K562 treated with DMSO at 1 percent for 48 hours (cell line): ENCODE measurements around the gene TLN1. TPM values are rescaled to one million over a fixed set of nuclear protein-coding genes. Genes with fewer than 3 reads are reported as not detected.

Experiments used
- total RNA-seq: library from RNA; unstranded; fragments of 300-600 nt; gene quantifications from 2 replicates; pipeline ENCODE4 v1.2.3, GENCODE V29; 2022; ENCODE audit warnings: low replicate concordance; ENCODE audit errors: extremely low read depth

The TLN1 gene, protein sequence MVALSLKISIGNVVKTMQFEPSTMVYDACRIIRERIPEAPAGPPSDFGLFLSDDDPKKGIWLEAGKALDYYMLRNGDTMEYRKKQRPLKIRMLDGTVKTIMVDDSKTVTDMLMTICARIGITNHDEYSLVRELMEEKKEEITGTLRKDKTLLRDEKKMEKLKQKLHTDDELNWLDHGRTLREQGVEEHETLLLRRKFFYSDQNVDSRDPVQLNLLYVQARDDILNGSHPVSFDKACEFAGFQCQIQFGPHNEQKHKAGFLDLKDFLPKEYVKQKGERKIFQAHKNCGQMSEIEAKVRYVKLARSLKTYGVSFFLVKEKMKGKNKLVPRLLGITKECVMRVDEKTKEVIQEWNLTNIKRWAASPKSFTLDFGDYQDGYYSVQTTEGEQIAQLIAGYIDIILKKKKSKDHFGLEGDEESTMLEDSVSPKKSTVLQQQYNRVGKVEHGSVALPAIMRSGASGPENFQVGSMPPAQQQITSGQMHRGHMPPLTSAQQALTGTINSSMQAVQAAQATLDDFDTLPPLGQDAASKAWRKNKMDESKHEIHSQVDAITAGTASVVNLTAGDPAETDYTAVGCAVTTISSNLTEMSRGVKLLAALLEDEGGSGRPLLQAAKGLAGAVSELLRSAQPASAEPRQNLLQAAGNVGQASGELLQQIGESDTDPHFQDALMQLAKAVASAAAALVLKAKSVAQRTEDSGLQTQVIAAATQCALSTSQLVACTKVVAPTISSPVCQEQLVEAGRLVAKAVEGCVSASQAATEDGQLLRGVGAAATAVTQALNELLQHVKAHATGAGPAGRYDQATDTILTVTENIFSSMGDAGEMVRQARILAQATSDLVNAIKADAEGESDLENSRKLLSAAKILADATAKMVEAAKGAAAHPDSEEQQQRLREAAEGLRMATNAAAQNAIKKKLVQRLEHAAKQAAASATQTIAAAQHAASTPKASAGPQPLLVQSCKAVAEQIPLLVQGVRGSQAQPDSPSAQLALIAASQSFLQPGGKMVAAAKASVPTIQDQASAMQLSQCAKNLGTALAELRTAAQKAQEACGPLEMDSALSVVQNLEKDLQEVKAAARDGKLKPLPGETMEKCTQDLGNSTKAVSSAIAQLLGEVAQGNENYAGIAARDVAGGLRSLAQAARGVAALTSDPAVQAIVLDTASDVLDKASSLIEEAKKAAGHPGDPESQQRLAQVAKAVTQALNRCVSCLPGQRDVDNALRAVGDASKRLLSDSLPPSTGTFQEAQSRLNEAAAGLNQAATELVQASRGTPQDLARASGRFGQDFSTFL (N-terminal part only)
- 65.0 and 713 TPM in 2 replicates for total RNA-seq

DNA sequence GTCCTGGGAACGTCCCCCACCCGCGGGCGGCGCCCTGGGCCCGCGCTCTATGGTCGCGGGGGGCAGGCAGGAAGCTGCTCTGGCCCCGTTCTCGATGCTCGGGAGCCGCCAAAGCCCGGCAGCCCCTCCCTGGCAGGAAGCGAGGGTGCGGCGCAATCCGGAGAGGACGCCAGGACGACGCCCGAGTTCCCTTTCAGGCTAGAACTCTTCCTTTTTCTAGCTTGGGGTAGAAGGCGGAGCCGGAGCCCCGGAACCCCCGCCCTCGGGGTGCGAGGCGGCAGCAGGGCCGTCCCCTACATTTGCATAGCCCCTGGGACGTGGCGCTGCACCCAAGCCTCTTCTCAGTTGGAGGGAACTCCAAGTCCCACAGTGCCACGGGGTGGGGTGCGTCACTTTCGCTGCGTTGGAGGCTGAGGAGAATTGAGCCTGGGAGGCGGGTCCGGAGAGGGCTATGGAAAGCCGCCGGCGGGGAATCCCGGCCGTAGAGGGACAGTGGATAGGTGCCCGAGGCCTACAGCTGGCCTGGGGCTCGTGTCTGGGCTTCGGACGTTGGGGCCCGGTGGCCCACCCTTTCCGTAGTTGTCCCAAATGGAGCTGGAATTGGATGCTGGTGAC lies at the start of gene TLN1, which contains the start of gene CREB3:
TLN1 (minus strand) TSS at position 11 of the 615 bp plus-strand sequence. CDS start 6,501 bp downstream, outside the sequence.
CREB3 (plus strand) TSS at position 482 of the 615 bp plus-strand sequence; CDS start at position 589, 107 bp downstream.

DNA sequence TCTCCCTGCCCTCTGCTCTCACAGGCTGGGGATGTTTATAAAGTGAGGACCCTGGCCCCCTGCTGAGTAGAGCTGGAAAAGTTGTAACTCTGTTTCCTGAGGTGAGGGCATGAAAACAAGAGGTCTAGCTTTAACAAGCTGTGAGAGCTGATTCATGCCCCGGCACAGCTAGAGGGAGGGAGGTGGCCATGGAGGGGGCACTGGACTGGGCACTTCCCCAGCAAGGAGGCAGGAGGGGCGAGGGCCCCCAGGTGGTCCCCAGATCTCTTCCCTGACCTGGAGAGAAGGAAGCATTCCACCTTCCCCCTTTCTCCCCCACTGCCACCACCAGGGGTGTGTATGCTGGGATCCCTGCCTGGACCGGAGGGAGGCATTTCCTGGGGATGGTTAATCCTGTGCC lies 22.3 kb upstream of the TLN1 start, which contains the start of gene MSMP:
MSMP (minus strand) TSS at position 13 of the 400 bp plus-strand sequence. CDS start 147 bp downstream, outside the sequence.

DNA sequence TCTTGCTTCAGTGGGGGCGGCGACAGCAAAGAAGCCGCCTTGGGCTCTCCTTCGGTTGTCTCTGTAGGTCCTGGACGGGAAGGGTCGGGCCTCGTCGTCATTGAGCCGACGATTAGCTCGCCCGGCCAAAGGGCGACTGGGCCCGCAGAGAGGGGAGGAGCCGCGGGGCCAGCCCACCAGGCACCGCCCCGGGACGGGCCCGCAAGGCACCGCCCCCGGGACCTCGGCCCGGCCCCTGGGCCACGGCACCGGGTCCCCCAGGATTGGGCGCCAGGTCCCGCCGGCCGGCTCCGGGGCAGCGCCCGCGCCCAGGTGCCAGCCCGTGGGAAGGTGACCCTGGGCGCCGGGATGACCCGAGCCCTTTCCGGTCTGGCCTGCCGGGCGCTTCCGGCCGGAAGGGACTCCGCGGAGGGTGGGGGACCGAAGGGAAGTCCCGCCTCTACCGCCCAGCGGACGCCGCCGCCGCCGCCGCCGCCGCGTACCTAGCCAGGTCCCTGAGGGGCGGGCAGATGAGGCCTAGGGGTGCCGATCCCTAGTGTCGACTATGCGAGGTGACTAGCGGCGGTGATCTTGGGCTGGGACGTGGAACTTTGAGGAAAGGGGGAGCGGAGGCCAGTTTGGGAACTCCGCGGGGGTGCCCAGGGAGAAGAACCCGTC lies 17.0 kb upstream of the TLN1 start, which contains the start of the genes GBA2 and RGP1:
GBA2 (minus strand) TSS at position 371 of the 657 bp plus-strand sequence. CDS start 524 bp downstream, outside the sequence.
RGP1 (plus strand) TSS at position 430 of the 657 bp plus-strand sequence. CDS start 469 bp downstream, outside the sequence.

DNA sequence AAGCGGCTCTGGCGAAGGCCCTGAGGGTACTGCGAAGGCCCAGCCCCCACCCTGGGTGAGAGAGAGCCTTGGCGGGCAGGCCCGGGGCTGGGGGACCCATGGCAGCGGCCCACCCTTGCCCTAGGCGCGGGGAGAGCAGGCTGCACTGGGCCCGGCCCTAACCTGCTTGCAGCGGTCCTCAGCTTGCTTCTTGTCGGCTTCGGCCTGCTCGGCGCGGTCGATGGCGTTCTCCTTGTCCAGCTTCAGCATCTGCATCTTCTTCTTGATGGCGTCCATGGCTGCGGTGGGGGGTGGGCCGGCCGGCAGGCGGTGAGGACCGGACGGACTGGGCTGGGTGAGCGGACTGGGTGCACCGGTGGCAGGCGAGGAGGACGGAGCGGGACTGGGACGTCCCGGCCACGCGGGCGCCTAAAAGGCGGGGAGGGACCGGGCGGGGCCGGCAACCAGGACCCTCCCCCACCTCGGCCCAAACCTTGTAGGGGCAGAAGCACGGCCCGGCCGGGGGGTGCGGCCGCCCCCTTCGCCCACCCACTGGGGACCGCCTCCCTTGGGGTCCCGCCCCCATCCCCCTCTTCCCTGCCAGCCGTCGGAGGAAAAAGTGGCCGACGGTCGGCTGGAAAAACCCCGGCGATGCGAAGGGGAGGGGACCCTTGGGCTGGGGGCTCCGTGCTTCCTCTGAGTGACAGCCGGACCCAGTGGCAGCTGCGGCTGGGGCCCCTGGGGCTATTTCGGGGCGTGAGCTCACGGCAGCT lies 42.3 kb downstream of the TLN1 start, which contains the start of gene TPM2:
TPM2 (minus strand) TSS at position 384 of the 752 bp plus-strand sequence; CDS start at position 276, 108 bp downstream.

DNA sequence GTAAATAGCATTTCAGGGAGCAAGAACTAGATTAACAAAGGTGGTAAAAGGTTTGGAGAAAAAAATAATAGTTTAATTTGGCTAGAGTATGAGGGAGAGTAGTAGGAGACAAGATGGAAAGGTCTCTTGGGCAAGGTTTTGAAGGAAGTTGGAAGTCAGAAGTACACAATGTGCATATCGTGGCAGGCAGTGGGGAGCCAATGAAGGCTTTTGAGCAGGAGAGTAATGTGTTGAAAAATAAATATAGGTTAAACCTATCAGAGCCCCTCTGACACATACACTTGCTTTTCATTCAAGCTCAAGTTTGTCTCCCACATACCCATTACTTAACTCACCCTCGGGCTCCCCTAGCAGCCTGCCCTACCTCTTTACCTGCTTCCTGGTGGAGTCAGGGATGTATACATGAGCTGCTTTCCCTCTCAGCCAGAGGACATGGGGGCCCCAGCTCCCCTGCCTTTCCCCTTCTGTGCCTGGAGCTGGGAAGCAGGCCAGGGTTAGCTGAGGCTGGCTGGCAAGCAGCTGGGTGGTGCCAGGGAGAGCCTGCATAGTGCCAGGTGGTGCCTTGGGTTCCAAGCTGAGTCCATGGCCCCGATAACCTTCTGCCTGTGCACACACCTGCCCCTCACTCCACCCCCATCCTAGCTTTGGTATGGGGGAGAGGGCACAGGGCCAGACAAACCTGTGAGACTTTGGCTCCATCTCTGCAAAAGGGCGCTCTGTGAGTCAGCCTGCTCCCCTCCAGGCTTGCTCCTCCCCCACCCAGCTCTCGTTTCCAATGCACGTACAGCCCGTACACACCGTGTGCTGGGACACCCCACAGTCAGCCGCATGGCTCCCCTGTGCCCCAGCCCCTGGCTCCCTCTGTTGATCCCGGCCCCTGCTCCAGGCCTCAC lies 58.6 kb downstream of the TLN1 start, which contains the start of gene CA9:
CA9 (plus strand) TSS at position 797 of the 893 bp plus-strand sequence; CDS start at position 829, 32 bp downstream.

DNA sequence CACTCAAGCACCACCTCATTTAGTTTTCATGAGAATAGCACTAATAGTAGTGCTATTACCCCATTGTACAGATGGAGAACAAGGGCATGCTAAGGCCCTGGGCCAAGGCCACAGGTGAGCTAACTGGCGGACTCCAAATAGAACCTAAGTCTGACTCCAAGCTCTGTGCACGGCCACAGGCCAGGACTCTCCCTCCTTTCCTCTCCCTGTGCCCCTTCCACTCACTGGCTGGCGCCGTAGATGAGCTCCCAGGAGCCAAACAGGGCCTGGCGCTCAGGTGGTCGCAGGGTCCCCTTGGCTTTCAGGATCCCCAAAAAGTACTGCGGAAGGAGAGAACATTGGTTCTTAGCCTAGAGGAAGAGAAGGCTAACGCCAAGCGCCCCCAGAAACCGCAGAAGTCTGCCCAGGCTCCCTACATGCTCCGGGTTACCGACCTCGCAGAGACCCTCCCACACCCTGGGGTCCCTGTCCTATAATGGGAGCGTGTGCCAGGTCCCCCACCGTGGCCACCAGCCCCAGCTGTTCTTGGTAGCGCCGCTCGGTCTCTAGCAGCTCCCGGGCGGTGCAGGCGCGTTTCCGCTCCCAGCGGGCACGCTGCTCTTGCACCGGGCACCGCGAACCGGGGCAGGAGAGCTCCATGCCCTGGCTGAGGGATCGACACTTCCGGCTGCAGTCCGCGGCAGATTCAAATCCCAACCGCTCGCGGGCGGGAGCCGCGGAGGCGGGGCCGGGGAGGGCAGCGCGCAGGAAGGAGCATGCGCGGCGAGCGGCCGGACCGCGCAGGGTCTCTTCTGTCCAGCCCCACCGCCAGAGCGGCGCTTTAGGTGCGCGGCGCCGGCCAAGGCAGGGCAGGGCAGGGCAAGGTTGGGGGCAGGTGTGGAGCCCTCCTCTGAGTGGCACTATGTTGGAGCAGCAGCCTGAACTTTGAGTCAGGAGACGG lies 67.2 kb downstream of the TLN1 start, which contains the start of gene ARHGEF39:
ARHGEF39 (minus strand) TSS at position 665 of the 940 bp plus-strand sequence; CDS start at position 639, 26 bp downstream.

DNA sequence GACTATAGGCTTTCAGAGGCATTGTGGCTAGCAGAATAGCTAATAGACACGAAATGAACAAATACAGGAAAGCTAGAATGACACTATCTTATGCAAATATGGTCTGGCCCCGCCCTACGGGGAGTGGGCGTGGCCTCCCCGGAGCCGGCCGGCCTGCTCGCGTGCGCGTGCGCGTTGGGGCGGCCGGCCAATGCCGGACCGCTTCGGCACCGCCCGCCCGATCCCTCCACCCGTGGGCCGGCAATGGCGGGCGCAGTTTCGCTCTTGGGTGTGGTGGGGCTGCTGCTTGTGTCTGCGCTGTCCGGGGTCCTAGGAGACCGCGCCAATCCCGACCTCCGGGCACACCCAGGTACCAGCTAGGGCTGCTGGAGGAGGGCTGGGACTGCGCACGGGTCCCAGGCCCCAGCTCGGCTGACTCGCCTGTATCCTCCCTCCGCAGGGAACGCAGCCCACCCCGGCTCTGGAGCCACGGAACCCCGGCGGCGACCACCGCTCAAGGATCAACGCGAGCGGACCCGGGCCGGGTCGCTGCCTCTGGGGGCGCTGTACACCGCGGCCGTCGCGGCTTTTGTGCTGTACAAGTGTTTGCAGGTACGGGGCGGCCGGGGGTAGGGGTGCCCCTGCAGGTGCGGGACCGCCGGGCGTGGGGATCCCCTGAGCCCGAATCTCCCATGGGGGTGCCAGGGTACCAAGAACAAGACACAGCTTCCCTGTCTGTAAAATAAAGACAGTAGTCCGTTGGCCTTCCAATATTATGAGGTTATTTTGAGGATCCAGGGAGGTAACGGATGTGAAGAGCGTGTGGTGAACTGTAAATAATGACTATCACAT lies 73.6 kb downstream of the TLN1 start, which contains the start of gene CCDC107:
CCDC107 (plus strand) TSS at position 156 of the 831 bp plus-strand sequence; CDS start at position 244, 88 bp downstream.

DNA sequence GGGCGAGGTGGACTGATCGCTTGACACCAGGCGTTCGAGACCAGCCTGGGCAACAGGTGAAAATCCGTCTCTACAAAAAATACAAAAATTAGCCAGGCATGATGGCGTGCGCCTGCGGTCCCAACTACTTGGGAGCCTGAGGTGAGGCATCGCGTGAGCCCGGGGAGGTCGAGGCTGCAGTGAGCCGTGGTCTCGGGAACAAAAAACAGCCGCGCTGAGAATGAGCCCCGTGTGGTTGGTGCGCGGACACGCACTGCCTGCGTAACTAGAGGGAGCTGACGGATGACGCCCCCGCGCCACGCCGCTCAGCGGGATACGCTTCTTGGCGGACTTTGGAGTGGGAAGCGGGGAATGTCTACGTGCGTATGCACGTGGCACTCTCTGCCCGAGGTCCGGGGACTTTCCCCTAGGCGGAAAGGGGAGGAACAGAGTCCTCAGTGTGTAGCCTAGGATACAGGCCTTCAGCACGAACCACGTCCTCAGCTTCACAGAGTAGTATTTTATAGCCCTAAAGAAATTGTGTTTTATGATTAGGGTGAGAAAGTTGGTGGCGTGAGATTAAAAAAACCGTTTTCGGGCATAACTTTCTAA lies 74.4 kb downstream of the TLN1 start, which contains the start of gene RMRP:
RMRP (minus strand) TSS at position 474 of the 591 bp plus-strand sequence.

DNA sequence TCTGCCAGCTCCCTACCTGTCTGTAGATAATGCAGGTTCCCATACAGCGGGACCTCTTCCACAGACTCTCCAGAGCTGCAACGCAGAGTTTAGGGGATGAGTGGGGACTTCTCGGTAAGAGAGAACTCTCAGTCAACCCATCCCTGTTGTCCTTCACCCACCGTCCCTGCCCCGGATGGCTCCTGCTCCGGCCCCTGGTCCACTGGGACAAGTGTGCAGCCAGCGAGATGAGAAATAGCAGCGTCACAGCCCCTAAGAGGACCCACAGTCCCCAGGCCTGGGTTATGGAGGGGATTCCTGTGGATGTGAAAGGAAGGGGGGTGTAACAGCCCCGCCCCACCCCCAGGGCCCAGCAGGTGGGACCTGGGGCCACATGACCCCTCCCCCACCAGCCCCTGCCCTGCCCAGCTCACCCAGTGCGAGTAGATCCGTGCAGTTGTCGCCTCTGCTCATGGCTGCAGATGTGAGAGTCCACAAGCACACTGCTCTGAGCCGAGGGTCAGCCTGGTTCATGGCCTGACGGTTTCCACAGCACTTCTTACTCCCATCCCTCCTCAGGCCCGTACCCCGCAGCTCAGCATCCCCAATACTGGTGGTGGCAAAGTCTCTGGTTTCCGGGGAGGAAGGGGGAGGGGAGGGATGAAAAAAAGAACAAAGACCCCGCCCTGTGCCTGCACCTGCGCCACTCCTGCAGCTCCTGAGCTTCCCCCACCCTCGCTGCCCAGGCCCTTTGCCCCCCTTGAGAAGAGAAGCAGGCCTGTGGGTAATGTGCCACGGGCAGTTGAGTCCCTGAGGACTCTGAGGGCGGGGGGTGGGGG lies 81.4 kb downstream of the TLN1 start, which contains the start of gene SIT1:
SIT1 (minus strand) TSS at position 591 of the 818 bp plus-strand sequence; CDS start at position 513, 78 bp downstream.

Other genes starting within 250 kb of the TLN1 start
- not detected in 2 replicates for gene RUSC2, start 242.1 kb downstream of the TLN1 start, total RNA-seq
- not detected in 2 replicates for gene TESK1, start 126.9 kb downstream of the TLN1 start, total RNA-seq
- gene CD72, start 113.8 kb downstream of the TLN1 start, total RNA-seq = not detected in 2 replicates
- not detected in 2 replicates for gene SIT1, start 81.3 kb downstream of the TLN1 start, total RNA-seq
- not detected in 2 replicates for gene RMRP, start 74.2 kb downstream of the TLN1 start, total RNA-seq
- gene CCDC107, start 73.9 kb downstream of the TLN1 start, total RNA-seq = not detected in 2 replicates
- gene ARHGEF39, start 67.0 kb downstream of the TLN1 start, total RNA-seq = not detected in 2 replicates
- not detected in 2 replicates for gene CA9, start 58.3 kb downstream of the TLN1 start, total RNA-seq
- gene TPM2, start 42.3 kb downstream of the TLN1 start, total RNA-seq = not detected in 2 replicates
- not detected in 2 replicates for gene CREB3, start 471 bp upstream of the TLN1 start, total RNA-seq
- gene GBA2, start 17.0 kb upstream of the TLN1 start, total RNA-seq = not detected in 2 replicates
- gene RGP1, start 17.1 kb upstream of the TLN1 start, total RNA-seq = not detected in 2 replicates
- not detected in 2 replicates for gene MSMP, start 22.1 kb upstream of the TLN1 start, total RNA-seq
- not detected in 2 replicates for gene NPR2, start 59.4 kb upstream of the TLN1 start, total RNA-seq
- gene SPAG8, start 80.1 kb upstream of the TLN1 start, total RNA-seq = not detected in 2 replicates
- not detected in 2 replicates for gene HINT2, start 82.8 kb upstream of the TLN1 start, total RNA-seq
- not detected in 2 replicates for gene FAM221B, start 96.5 kb upstream of the TLN1 start, total RNA-seq
- not detected in 2 replicates for gene TMEM8B, start 97.0 kb upstream of the TLN1 start, total RNA-seq
- gene OR13J1, start 138.2 kb upstream of the TLN1 start, total RNA-seq = not detected in 2 replicates
- not detected in 2 replicates for gene HRCT1, start 174.0 kb upstream of the TLN1 start, total RNA-seq
- not detected in 2 replicates for gene SPAAR, start 177.3 kb upstream of the TLN1 start, total RNA-seq
- not detected in 2 replicates for gene OR2S2, start 226.0 kb upstream of the TLN1 start, total RNA-seq